Tibial artery (tissue), 4 donors: Measurements from ENCODE around the gene NBDY.
"Not testable (repeated sequence)": the region's sequence is repeated elsewhere in the genome, so short reads cannot be mapped to it uniquely, and the experiment has no call there.

Source experiments
- DNase-seq, 2 donors: peaks; one replicate each; pipeline ENCODE4 v3.0.0-alpha.2; 2019
- H3K27ac ChIP-seq, 2 donors: fragments of 200-600 bp; sonication (generic) in 1 of 2; 1 replicate in 1 of 2; 2 replicates in 1 of 2; pipeline ENCODE4 v1.5.1; 2018 to 2019; ENCODE audit warnings: mild to moderate bottlenecking in 1 of 2
- H3K27me3 ChIP-seq, 2 donors: fragments of 200-600 bp; sonication (generic) in 1 of 2; one replicate each; pipeline versions ENCODE4 v1.5.1 to v1.6.0; 2016 to 2019
- H3K36me3 ChIP-seq, 3 donors: fragments of 200-600 bp; sonication (generic) in 2 of 3; one replicate each; pipeline ENCODE4 v1.5.1; 2016 to 2019; ENCODE audit warnings: mild to moderate bottlenecking in 2 of 3
- H3K4me1 ChIP-seq, 4 donors: fragments of 200-600 bp; sonication (generic) in 2 of 4; 1 replicate in 3 of 4; 2 replicates in 1 of 4; pipeline ENCODE4 v1.5.1; 2016 to 2019
- H3K4me3 ChIP-seq, 2 donors: fragments of 200-600 bp; sonication (generic) in 1 of 2; 1 replicate in 1 of 2; 2 replicates in 1 of 2; pipeline ENCODE4 v1.5.1; 2018 to 2019; ENCODE audit warnings: mild to moderate bottlenecking in 2 of 2
- H3K9me3 ChIP-seq, 3 donors: fragments of 200-600 bp; sonication (generic) in 1 of 3; one replicate each; pipeline ENCODE4 v1.5.1; 2016 to 2019
- intact Hi-C: fragments of 100-400 bp; cut with DNase I; formaldehyde crosslinking; loops from one replicate; pipeline ENCODE4 v1.15.0; 2023; ENCODE audit warnings: low total_unique reads
- TF ChIP-seq, protein P1 (sequence below), 2 experiments: fragments of 200-600 bp in 1 of 2; fragments of 450-650 bp in 1 of 2; IDR thresholded peaks; one replicate each; pipeline ENCODE4 v1.5.1; 2017 to 2019; ENCODE audit warnings: antibody characterized with exemption in 2 of 2, mild to moderate bottlenecking in 1 of 2, moderate library complexity in 1 of 2

Gene NBDY

DNA sequence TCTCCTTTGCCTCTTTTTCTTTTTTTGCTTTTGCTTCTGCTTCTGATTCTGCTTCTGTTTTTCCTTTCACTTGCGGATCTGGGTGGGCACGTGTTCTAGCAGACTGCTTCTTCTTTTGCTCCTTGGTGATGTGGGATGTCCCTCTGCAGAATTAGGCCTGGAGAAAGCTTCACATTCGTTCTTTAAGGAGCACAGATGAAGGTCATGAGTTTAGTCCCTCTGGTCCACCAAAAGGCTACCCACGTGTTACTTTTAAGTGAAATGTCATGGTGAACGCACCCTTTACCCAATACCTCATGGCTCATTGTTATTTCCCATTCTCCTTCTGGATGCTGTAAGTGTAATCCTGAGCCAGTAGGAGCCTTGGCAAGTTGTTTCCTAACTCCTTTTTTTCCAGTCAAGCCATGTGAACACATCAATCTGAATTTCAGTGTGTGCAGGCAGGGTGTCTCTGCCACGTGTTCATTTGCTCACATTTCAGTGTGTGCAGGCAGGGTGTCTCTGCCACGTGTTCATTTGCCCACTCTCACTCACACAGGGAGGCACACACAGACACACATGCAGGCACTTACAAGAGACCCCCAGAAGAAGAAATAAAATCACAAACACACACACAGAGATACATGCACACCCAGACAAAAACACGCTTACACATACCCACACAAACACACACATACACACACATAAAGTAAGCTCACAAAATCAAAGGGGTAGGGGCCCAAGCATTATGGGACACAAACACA, 36.9 kb downstream of the NBDY start:
- TF ChIP-seq, protein P1, sequence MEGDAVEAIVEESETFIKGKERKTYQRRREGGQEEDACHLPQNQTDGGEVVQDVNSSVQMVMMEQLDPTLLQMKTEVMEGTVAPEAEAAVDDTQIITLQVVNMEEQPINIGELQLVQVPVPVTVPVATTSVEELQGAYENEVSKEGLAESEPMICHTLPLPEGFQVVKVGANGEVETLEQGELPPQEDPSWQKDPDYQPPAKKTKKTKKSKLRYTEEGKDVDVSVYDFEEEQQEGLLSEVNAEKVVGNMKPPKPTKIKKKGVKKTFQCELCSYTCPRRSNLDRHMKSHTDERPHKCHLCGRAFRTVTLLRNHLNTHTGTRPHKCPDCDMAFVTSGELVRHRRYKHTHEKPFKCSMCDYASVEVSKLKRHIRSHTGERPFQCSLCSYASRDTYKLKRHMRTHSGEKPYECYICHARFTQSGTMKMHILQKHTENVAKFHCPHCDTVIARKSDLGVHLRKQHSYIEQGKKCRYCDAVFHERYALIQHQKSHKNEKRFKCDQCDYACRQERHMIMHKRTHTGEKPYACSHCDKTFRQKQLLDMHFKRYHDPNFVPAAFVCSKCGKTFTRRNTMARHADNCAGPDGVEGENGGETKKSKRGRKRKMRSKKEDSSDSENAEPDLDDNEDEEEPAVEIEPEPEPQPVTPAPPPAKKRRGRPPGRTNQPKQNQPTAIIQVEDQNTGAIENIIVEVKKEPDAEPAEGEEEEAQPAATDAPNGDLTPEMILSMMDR (IDR thresholded peaks at IDR 0.05): no peak
- intact Hi-C loops: no loop called here
- peaks cover 0 to 4% (median 0%) of the 10 kb centered on the region in 3 donors for H3K36me3 ChIP-seq
- H3K9me3 ChIP-seq: no peaks in the 10 kb centered on the region
- H3K27me3 ChIP-seq: no peaks in the 10 kb centered on the region
- DNase-seq: no peak
- H3K27ac ChIP-seq: no peak overlapping the region
- peaks cover 0 to 13% (median 3%) of the 10 kb centered on the region in 4 donors for H3K4me1 ChIP-seq
- H3K4me3 ChIP-seq: no peak overlapping the region

DNA sequence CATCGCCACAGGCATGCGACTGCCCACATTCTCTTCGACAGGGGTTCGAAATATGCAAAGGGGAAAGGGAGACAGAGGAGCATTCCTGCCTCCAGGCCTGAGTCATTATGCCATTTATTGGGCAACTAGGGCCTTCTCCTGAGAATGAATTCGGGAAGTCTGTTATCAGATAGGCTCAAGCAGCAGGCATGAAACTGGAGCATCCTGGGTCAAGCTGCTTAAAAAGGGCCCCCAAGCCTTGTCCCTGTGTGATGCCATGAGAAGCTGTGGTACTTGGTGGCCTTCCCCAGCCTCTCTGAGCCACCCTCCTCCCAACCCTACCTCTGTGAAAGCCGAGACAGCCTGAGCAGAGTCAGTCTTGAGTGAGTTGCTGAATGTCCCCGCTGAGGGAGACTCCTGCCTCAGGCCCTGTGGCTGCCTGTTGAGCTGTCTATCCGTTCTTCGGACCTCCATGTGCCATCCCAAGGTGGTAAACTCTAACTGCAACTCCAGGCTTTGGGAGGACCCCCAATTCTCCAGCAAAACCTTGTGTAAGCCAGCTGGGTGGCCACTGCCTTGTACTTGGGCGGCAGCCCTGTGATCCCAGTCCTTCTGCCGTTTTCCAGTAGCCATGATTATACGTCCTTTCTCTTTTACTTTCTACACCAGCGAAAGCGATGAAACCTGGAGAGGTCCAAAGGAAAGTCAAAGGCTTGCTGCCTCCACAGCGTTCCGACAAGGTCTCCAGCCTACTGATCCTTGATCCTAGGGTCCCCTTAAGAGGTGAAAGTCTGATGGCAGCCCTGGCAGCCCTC, 37.7 kb downstream of the NBDY start:
- intact Hi-C loops: no loop called here
- no peak for DNase-seq
- H3K27ac ChIP-seq: no peak overlapping the region
- peaks cover 0 to 4% (median 0%) of the 10 kb centered on the region in 3 donors for H3K36me3 ChIP-seq
- peaks cover 0 to 13% (median 3%) of the 10 kb centered on the region in 4 donors for H3K4me1 ChIP-seq
- H3K9me3 ChIP-seq: no peaks in the 10 kb centered on the region
- H3K4me3 ChIP-seq: no peak overlapping the region
- no peaks in the 10 kb centered on the region for H3K27me3 ChIP-seq
- TF ChIP-seq, protein P1 (IDR thresholded peaks at IDR 0.05): no peak

DNA sequence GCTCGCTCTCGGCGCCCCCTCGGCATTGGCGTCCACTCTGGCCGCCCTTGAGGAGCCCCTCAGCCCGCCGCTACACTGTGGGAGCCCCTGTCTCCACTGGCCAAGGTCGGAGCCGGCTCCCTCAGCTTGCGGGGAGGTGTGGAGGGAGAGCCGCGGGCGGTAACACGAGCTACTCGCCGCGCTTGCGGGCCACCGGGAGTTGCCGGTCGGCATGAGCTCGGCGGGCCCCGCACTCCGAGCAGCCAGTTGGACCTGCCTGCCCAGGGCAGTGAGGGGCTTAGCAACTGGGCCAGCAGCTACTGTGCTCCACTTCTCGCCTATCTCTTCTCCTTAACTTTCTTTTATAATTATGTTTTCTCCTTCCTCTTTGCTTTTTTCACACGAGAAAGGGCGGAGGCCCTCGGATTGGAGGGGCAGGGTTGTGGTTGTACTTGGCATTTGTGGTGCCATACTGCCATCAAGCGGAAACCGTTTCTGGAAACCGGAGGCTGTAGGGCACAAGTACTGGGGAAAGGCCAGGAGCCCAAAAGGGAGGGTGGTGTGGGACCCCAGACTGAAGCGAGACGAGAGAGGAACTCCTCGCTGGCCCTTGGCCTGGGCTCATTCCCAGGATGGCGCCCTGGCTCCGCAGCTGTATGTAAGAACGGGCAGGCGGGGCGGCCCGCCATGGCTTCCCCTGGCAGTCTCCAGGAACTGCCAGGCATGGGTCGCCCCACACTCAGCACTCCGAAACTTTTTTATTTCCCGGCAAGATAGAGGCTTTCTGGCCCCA, 38.5 kb downstream of the NBDY start:
- H3K27me3 ChIP-seq, H3K36me3 ChIP-seq, H3K9me3 ChIP-seq, H3K27ac ChIP-seq, intact Hi-C loops, H3K4me3 ChIP-seq, DNase-seq: not testable (repeated sequence)
- peaks cover 0 to 13% (median 3%) of the 10 kb centered on the region in 4 donors for H3K4me1 ChIP-seq

DNA sequence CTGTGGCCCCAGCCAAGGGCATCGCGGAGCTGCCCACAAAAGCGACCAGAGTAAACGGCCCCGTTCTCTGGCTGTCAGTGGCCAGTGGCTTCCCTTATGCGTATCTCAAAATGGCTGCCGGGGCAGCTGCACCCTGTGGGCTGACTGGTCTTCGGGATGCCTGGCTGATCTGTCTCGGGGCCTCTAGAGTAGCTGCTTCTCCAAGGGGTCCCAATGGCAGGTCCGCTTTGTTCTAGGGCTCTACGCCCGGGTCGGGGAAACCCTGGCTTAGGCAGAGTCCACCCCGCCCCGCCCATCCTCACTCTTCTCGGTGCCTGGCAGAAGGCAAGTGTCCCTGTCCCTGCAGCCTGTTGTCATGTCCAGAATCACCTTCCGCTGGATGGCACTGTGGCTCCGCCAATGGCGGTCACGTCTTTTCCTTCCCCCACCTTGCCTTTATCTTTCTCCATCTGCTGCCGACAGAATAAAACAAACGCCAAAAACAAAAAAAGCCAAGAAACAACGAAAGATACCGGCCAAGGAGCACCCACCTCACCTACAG, 39.1 kb downstream of the NBDY start:
- H3K9me3 ChIP-seq, H3K36me3 ChIP-seq, H3K27me3 ChIP-seq, H3K4me3 ChIP-seq, intact Hi-C loops, H3K27ac ChIP-seq, DNase-seq: not testable (repeated sequence)
- H3K4me1 ChIP-seq: peaks cover 0 to 13% (median 3%) of the 10 kb centered on the region in 4 donors

DNA sequence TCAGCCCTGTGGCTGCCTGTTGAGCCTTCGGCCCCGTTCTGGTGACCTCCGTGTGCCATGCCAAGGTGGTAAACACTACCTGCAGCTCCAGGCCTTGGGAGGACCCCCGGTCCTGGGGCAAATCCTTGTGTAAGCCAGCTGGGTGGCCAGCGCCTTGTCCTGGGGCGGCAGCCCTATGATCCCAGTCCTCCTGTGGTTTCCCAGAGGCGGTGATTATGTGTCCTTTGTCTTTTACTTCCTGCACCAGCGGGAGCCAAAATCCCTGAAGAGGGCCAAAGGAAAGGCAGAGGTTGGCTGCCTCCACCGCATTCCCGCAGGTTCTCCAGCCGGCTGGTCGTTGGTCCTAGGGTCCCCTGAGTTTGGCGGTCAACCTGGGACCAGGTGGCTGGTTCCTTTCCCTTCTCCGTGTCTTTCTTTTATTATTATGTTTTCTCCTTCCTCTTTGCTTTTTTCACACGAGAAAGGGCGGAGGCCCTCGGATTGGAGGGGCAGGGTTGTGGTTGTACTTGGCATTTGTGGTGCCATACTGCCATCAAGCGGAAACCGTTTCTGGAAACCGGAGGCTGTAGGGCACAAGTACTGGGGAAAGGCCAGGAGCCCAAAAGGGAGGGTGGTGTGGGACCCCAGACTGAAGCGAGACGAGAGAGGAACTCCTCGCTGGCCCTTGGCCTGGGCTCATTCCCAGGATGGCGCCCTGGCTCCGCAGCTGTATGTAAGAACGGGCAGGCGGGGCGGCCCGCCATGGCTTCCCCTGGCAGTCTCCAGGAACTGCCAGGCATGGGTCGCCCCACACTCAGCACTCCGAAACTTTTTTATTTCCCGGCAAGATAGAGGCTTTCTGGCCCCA, 43.9 kb downstream of the NBDY start:
- H3K9me3 ChIP-seq, H3K4me1 ChIP-seq, H3K36me3 ChIP-seq, H3K27ac ChIP-seq, H3K4me3 ChIP-seq, intact Hi-C loops, H3K27me3 ChIP-seq, DNase-seq: not testable (repeated sequence)

DNA sequence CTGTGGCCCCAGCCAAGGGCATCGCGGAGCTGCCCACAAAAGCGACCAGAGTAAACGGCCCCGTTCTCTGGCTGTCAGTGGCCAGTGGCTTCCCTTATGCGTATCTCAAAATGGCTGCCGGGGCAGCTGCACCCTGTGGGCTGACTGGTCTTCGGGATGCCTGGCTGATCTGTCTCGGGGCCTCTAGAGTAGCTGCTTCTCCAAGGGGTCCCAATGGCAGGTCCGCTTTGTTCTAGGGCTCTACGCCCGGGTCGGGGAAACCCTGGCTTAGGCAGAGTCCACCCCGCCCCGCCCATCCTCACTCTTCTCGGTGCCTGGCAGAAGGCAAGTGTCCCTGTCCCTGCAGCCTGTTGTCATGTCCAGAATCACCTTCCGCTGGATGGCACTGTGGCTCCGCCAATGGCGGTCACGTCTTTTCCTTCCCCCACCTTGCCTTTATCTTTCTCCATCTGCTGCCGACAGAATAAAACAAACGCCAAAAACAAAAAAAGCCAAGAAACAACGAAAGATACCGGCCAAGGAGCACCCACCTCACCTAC, 44.5 kb downstream of the NBDY start:
- H3K27me3 ChIP-seq, H3K9me3 ChIP-seq, DNase-seq, H3K4me1 ChIP-seq, H3K27ac ChIP-seq, intact Hi-C loops, H3K36me3 ChIP-seq, H3K4me3 ChIP-seq: not testable (repeated sequence)

DNA sequence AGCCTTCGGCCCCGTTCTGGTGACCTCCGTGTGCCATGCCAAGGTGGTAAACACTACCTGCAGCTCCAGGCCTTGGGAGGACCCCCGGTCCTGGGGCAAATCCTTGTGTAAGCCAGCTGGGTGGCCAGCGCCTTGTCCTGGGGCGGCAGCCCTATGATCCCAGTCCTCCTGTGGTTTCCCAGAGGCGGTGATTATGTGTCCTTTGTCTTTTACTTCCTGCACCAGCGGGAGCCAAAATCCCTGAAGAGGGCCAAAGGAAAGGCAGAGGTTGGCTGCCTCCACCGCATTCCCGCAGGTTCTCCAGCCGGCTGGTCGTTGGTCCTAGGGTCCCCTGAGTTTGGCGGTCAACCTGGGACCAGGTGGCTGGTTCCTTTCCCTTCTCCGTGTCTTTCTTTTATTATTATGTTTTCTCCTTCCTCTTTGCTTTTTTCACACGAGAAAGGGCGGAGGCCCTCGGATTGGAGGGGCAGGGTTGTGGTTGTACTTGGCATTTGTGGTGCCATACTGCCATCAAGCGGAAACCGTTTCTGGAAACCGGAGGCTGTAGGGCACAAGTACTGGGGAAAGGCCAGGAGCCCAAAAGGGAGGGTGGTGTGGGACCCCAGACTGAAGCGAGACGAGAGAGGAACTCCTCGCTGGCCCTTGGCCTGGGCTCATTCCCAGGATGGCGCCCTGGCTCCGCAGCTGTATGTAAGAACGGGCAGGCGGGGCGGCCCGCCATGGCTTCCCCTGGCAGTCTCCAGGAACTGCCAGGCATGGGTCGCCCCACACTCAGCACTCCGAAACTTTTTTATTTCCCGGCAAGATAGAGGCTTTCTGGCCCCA, 49.3 kb downstream of the NBDY start:
- intact Hi-C loops, DNase-seq, H3K27me3 ChIP-seq, H3K4me1 ChIP-seq, H3K9me3 ChIP-seq, H3K36me3 ChIP-seq, H3K4me3 ChIP-seq, H3K27ac ChIP-seq: not testable (repeated sequence)

DNA sequence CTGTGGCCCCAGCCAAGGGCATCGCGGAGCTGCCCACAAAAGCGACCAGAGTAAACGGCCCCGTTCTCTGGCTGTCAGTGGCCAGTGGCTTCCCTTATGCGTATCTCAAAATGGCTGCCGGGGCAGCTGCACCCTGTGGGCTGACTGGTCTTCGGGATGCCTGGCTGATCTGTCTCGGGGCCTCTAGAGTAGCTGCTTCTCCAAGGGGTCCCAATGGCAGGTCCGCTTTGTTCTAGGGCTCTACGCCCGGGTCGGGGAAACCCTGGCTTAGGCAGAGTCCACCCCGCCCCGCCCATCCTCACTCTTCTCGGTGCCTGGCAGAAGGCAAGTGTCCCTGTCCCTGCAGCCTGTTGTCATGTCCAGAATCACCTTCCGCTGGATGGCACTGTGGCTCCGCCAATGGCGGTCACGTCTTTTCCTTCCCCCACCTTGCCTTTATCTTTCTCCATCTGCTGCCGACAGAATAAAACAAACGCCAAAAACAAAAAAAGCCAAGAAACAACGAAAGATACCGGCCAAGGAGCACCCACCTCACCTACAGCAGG, 50.0 kb downstream of the NBDY start:
- H3K27me3 ChIP-seq, DNase-seq, H3K4me3 ChIP-seq, H3K4me1 ChIP-seq, H3K9me3 ChIP-seq, intact Hi-C loops, H3K27ac ChIP-seq, H3K36me3 ChIP-seq: not testable (repeated sequence)

DNA sequence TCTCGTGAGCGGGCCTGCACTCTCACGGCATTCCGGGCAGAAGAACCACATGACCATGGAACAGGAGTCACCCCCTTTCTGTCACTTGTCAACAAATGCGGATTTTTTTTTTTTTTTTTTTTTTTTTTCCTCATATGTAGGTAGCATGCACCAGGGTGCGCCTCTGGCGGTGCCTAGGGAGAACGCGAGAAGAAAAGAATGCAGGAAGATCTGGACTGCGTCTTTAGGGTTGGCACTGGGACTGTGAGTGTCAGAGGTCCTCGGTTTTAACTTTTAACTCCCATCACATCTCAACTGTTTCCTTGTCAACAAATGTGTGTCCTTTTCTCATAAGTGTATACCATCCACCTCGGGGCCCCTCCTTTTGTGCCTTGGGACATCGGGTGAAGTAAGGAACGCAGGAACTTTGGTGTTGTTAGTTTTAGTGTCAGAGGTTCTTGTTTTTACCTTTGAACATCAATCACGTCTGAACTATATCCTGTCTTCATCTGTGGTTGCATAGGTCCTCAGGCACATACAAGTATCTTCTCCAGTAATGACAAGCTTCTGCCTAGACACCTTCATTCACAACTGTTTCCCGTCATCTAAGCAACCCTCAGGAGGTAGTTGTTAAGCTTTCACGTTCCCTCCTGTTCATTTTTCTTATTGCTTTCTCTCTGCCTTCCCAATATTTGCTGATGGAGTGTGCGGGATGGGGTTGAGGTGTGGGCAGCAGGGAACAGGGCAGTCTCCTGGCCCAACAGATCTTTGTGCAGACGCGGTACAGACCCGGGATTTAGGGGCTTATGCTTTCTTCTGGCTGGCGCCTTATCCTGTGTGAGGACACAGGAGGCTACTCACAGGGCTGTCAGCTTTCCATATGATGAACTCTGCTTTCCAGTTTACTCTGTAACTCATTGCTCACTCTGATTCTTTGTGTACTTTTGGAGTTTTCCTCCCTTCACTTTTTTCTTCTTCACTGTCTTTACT, 51.9 kb downstream of the NBDY start:
- H3K9me3 ChIP-seq, H3K27ac ChIP-seq, H3K4me1 ChIP-seq, intact Hi-C loops, H3K27me3 ChIP-seq, DNase-seq, H3K36me3 ChIP-seq, H3K4me3 ChIP-seq: not testable (repeated sequence)
